ENCODE measurements around the gene TMEM30A.
A peak's percentile ranks its signal among the peaks of the same experiment; 100 is the strongest.

The TMEM30A gene

DNA sequence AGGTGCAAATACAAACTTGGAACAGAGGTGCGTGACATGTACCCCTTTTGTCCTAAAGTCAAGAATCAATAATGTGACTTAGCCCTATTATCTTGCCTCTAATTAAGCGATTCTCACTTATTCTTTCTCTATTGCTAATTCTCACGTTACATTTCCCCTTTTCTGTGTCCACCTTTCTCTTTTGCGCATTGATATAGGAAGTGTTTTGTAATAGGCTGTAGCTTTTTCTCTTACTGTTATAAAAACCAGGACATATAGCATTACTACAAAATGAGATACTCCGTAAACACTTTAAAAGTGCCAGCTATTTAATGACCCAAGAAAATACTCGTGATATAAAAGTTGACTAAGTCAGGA is 669 bp upstream of the TMEM30A start (continued):
- TF ChIP-seq TSHZ1 (tag by site-specific recombination; IDR thresholded peaks at IDR 0.05; ENCODE audit: borderline replicate concordance), result no peak
- TF ChIP-seq BCL11A (tag by site-specific recombination; IDR thresholded peaks at IDR 0.05; ENCODE audit: low read depth), result peak; percentile 47; the same call in 1 of the 2 replicates
- TF ChIP-seq ZNF701 (tag by site-specific recombination; IDR thresholded peaks at IDR 0.05), result no peak
- TF ChIP-seq ZBTB26 (tag by site-specific recombination; optimal IDR thresholded peaks at IDR 0.05), result no peak
- TF ChIP-seq ZNF404 (tag by site-specific recombination; IDR thresholded peaks at IDR 0.05), result no peak
- TF ChIP-seq ZNF146 (tag by site-specific recombination; IDR thresholded peaks at IDR 0.05), result no peak
- no peak for TF ChIP-seq ZNF211 (tag by site-specific recombination; IDR thresholded peaks at IDR 0.05; ENCODE audit: low read depth)
- no peak for TF ChIP-seq KLF7 (tag by site-specific recombination; IDR thresholded peaks at IDR 0.05; ENCODE audit: borderline replicate concordance)
- TF ChIP-seq ZNF350 (tag by site-specific recombination; IDR thresholded peaks at IDR 0.05), result no peak
- TF ChIP-seq, protein P1, sequence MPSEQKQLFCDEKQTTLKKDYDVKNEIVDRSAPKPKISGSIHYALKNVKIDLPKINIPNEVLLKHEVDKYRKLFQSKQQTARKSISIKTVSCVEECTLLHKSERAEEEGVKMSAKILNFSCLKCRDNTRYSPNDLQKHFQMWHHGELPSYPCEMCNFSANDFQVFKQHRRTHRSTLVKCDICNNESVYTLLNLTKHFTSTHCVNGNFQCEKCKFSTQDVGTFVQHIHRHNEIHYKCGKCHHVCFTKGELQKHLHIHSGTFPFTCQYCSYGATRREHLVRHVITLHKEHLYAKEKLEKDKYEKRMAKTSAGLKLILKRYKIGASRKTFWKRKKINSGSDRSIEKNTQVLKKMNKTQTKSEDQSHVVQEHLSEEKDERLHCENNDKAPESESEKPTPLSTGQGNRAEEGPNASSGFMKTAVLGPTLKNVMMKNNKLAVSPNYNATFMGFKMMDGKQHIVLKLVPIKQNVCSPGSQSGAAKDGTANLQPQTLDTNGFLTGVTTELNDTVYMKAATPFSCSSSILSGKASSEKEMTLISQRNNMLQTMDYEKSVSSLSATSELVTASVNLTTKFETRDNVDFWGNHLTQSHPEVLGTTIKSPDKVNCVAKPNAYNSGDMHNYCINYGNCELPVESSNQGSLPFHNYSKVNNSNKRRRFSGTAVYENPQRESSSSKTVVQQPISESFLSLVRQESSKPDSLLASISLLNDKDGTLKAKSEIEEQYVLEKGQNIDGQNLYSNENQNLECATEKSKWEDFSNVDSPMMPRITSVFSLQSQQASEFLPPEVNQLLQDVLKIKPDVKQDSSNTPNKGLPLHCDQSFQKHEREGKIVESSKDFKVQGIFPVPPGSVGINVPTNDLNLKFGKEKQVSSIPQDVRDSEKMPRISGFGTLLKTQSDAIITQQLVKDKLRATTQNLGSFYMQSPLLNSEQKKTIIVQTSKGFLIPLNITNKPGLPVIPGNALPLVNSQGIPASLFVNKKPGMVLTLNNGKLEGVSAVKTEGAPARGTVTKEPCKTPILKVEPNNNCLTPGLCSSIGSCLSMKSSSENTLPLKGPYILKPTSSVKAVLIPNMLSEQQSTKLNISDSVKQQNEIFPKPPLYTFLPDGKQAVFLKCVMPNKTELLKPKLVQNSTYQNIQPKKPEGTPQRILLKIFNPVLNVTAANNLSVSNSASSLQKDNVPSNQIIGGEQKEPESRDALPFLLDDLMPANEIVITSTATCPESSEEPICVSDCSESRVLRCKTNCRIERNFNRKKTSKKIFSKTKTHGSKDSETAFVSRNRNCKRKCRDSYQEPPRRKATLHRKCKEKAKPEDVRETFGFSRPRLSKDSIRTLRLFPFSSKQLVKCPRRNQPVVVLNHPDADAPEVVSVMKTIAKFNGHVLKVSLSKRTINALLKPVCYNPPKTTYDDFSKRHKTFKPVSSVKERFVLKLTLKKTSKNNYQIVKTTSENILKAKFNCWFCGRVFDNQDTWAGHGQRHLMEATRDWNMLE (tag by site-specific recombination; conservative IDR thresholded peaks at IDR 0.05; ENCODE audit: low read depth), result no peak
- no peak for TF ChIP-seq ZNF777 (tag by site-specific recombination; IDR thresholded peaks at IDR 0.05; ENCODE audit: borderline replicate concordance)
- no peak for TF ChIP-seq ZBTB7A (tag by site-specific recombination; IDR thresholded peaks at IDR 0.05; ENCODE audit: low read depth)
- no peak for TF ChIP-seq ZNF416 (tag by site-specific recombination; IDR thresholded peaks at IDR 0.05)
- no peak for TF ChIP-seq ZNF488 (tag by site-specific recombination; IDR thresholded peaks at IDR 0.05)
- TF ChIP-seq MYNN (tag by site-specific recombination; IDR thresholded peaks at IDR 0.05; ENCODE audit: borderline replicate concordance), result no peak
- no peak for TF ChIP-seq ZNF341 (tag by site-specific recombination; IDR thresholded peaks at IDR 0.05; ENCODE audit: low read depth)
- no peak for TF ChIP-seq ZNF670 (tag by site-specific recombination; IDR thresholded peaks at IDR 0.05; ENCODE audit: low read depth)
- TF ChIP-seq KLF10 (tag by site-specific recombination; IDR thresholded peaks at IDR 0.05), result 0 out of 2 replicates have a peak, but pooled peaks have one; percentile 28
- no peak for TF ChIP-seq ZNF514 (tag by site-specific recombination; IDR thresholded peaks at IDR 0.05)
- TF ChIP-seq ZBTB1 (tag by site-specific recombination; IDR thresholded peaks at IDR 0.05), result no peak
- TF ChIP-seq, protein P2, sequence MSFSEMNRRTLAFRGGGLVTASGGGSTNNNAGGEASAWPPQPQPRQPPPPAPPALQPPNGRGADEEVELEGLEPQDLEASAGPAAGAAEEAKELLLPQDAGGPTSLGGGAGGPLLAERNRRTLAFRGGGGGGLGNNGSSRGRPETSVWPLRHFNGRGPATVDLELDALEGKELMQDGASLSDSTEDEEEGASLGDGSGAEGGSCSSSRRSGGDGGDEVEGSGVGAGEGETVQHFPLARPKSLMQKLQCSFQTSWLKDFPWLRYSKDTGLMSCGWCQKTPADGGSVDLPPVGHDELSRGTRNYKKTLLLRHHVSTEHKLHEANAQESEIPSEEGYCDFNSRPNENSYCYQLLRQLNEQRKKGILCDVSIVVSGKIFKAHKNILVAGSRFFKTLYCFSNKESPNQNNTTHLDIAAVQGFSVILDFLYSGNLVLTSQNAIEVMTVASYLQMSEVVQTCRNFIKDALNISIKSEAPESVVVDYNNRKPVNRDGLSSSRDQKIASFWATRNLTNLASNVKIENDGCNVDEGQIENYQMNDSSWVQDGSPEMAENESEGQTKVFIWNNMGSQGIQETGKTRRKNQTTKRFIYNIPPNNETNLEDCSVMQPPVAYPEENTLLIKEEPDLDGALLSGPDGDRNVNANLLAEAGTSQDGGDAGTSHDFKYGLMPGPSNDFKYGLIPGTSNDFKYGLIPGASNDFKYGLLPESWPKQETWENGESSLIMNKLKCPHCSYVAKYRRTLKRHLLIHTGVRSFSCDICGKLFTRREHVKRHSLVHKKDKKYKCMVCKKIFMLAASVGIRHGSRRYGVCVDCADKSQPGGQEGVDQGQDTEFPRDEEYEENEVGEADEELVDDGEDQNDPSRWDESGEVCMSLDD (tag by site-specific recombination; IDR thresholded peaks at IDR 0.05), result no peak
- TF ChIP-seq SCRT2 (tag by site-specific recombination; IDR thresholded peaks at IDR 0.05), result no peak
- no peak for TF ChIP-seq BCL11B (tag by site-specific recombination; IDR thresholded peaks at IDR 0.05; ENCODE audit: low read depth)
- TF ChIP-seq ZBTB44 (tag by site-specific recombination; IDR thresholded peaks at IDR 0.05), result no peak

All from HEK293 (cell line).